GM19240 (cell line): ENCODE measurements around the gene KCNJ10.

Experiments
- DNase-seq: peaks from one replicate; pipeline ENCODE4 v3.0.0; 2011; ENCODE audit warnings: low spot score; ENCODE audit not compliant: insufficient read length

Gene KCNJ10

DNA sequence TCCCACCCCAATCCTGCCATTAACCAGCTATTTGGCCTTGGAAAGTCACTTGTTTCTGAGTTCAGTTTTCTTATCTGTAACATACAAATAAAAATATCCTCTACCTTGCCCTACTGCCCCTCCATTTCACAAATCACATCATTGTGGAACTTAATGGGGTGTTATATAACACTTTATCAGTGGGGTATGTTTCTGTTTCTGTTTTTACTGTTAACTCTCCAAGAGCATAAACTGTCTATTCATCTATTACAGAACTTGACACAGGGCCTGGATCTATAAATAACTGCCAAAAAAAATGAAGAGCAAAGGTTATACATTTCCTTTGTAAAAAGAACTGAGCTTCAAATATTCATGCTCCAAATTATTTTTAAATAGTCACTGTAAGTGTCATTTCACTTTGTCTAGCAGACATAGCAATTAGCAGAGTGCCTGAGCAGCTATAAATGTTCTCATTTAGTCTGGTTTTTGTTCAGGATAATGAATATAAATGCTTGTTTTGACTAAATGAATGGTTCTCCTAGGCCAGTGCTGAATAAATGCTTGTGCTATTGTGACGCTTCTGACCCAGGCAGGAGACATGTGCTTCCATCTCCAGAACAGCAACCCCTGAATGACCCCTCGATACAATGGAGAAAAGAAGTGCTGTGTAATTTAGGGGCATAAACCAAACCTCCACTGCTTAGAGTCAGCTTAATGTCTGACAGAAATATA lies 45.6 kb downstream of the KCNJ10 start:
- DNase-seq: no peak

DNA sequence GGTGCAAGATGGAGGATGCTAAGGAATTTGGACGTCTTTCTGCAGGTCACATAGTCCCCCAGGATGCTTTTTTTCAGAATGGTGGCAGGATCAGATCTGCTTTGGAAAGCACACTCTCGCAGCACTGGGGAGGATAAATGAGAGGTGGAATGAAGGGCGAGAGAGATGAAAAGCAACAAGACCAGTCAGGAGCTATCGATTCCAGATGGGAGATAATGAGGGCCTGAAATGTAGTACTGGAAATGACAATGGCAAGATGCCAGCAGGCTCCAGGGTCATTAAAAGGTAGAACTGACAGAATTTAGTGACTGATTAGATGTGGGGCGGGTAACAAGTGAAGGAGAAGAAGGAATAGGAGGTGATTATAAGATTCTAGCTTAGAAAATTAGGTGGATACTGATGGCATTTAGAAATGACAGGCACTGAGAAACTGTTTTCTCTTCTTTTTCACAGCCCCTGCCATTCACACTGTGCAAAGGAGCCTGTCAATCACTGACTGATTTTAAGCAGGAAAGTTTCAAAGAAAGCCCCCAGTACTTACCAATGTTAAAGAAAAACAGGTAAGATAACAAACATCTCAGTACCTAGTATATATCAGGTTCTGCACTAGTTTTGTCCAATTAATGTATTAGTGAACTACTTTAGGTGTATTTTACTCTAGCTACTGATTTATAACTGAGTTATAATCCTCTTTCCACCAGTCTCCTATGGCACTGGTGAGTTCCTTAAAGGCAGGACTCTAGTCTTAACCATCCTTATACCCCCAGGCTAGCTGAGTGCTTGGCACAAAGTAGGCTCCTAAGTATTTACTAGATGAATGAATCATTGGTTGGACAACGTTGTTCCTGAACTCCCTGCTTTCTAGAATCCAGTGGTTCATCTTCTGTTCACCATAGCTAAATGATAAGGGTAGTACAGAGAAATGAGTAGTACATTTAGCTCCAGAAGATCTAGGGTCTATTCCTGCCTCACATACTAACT lies 47.3 kb downstream of the KCNJ10 start:
- no peak for DNase-seq

DNA sequence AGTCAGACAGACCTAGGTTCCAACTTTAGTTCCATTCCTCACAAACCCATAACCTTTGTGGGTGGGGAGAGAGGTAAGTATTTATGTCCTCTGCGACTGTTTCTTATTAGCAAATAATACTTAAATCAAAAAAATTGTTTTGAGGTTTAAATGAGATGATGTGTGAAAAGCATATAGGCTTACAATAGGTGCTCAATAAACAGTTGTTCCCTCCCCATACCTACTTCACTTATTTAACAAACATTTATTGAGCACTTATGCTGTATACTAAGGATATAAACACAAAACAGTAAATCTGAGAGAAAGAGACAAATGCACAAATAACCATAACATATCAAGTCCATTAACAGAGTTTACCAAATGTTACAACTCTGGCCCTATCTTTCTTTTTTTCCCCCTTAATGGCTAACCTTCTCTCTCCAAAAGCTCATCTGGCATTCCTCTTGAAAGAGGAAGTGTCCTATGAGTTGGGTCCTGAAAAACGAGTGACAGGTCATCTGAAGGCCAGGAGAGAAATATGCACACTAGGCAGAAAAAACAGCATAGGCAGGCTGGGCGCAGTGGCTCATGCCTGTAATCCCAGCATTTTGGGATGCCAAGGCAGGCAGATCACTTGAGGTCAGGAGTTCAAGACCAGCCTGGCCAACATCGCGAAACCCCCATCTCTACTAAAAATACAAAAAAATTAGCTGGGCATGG lies 48.4 kb downstream of the KCNJ10 start:
- no peak for DNase-seq

DNA sequence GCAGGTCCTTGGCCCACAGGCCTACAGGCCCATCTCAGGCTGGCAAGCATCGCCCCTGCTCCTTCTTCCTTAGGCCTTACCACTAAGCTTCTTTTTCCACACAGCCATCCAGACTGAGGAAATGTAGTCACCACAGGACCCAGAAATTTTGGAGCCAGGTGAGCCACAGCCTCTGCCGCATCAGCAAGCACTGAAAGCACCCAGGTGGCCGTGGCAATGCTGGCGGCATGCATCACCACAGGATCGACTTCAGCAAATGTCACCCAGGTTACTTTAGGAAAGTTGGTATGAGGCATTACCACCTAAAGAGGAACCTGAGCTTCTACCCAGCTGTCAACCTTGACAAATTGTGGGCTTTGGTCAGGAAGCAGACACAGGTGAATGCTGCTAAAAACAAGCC lies 49.8 kb downstream of the KCNJ10 start:
- no peak for DNase-seq

DNA sequence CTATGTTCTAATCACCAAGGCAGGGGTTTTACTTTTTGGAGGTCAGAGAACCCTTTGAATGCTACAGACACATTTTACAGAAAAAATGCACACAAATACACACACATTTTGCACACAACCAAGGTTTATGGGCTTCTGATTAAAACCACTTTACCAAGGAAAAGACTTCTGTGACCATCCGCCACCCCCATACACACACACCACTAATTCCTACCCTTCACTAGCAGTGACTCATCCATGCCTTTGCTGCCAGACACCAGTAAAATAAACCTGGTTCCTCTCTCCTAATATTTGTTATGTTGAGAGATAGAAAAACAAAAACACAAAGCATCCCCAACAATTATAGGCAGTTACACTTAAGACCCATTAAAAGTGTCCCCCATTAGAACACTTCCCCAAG lies 51.1 kb downstream of the KCNJ10 start:
- DNase-seq: no peak

DNA sequence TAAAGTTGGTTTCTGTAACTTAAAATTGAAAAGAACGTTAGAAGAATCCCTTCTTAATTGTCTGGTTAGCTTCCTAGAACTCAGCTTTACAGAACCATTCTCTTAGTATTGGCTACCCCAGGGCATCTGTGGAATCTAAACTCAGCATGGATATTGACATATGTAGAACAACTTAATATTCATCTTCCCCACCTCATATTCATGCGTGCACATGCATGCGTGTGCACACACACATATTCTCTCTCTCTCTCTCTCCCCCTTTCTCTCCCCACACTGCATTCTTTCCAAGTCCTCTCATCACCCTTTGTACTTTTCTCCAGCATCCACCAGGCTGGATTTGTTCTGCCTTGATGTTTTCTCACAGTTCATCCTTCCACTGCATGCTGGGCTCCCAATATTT lies 51.6 kb downstream of the KCNJ10 start:
- no peak for DNase-seq

DNA sequence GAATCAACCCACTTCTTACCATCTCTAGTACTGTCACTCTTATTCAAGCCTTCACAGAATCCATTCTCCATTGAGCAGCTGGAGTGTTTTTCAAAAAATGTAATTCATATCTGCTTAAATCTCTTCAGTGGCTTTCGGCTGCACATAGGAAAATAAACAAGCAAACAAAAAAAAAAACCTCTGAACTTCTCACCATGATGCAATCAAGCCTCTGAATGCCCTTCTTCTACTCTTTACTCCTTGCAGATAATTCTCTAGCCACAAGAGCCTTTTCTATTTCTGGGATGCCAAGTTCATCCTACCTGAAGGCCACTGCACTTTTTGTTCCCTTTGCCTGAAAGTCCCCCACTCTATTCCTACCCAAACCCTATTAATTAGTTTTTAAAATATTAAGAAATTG lies 52.4 kb downstream of the KCNJ10 start:
- no peak for DNase-seq

DNA sequence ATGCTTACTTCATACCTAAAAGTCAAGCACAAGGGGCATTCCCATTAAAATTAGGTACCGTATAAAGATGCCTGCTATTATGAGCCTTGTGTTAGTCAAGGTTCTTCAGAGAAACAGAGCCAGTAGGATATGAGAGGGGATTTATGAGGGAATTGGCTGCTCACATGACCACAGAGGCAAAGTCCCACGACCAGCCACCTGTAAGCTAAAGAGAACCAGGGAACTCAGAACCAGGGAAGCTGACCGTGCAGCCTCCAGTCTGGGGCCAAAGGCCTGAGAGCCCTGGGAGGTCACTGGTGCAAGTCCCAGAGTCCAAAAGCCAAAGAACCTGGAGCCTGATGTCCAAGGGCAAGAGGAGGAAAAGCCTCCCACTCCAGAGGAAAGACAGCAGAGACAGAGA lies 58.2 kb downstream of the KCNJ10 start:
- DNase-seq: no peak

DNA sequence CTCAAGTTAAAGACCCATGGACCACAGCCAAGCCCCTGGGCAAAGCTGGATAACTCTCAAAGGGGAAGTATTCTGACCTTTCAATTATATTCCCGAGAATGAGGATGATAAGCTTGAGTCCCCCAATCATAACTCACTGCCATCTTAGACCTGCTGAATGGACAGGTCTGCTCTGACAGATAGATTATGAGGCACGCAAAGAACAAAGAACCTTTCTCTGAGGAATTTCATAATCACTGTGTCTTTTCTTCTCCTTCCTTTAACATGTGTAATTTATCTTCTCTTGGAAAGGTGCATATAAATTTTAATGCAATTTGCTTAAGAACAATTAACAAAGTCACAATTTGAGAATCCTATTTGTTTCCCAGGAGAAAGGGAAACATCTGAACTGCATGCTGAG lies 60.2 kb downstream of the KCNJ10 start:
- DNase-seq: no peak

DNA sequence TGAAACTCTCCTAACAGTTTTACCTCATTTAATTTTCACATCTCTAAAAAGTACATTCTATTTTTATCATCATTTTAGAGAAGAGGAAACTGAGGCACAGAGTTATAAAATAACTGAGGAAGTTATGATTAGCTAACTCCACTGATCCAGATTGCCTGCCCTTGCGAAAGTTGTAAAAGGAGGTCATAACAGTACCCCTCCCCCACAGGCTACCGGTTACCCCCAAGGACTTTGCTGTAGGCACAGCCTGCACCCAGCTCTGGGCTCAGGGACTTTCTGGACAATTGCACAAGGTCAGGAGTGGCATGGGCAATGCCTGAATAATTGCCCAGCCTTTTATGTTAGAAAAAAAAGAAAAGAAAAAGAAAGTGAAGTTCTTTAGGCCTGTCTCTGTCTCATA lies 60.9 kb downstream of the KCNJ10 start:
- DNase-seq: no peak

DNA sequence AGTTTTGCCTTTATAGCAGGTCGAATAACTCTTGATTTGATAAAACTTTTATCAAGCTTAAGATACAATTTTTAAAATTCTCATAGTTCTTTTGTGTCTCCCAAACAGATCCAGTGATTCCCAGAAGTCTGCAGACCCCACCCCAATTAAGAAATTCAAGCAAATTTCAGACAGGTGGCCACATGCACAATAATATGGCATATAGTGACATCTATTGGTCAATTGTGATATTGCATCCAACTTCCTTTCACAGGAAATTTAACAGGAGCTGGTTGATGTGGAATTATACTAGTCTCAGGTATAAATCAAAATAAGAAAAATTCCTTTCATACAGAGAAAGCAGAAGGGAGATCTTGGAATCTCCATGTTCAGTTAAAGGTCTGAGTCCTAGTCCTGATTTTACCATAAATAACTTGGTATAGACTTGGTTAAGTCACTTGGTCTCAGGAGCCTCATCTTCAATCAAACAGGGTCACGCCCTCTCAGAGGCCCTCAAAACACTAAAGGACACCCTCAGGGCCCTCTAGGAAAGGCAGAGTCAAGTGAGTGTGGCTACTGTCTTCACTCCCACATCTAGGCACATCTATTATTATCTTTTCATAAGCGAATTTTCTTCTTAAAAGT lies 62.3 kb downstream of the KCNJ10 start:
- no peak for DNase-seq

DNA sequence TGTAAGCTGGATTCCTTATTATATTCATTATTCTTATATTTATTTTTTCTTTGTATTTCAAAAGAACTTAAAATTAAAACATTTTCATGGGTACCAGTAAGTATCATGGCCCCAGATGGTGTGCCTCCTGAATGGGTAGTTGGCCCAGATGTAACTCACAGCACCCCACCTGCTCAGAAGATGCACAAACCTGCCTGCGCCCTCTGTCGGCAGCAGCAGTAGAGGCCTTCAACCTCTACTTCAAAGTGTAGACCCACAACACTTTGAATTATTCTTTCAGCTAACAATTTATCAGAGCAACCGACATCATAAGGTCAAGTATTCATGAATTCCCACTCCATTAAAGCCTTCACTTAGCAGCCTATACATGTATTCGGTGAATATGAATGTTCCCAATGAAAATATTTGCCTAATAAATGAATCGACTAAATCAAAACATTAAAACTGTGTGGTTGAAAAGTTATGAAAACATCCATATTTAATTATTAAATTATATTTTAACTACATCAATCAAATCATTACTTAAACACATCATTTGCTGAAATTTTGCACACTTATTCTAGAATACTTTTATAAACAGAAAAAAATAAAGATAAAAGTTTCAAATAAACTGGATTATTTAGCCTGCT lies 63.5 kb downstream of the KCNJ10 start:
- DNase-seq: peak; percentile 64

DNA sequence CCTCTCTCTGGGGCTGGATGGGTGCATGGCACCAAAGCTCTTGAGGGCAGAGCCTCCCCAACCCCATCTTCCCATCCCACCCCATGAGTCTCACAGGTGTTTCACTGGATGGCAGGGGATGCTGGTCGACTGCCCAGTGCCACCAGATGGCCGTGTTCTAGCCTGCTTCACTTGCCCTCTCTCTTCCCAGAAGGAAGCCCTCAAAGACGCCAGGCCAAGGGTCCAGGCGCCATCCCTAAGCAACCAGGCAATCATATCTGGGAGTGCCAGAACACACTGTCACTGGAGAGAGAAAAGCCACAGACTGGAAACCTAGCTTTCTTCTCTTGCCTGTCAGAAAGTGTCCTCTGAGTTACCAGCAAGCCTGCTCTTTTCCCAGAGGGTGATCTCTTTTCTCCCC lies 64.9 kb downstream of the KCNJ10 start:
- DNase-seq: no peak

DNA sequence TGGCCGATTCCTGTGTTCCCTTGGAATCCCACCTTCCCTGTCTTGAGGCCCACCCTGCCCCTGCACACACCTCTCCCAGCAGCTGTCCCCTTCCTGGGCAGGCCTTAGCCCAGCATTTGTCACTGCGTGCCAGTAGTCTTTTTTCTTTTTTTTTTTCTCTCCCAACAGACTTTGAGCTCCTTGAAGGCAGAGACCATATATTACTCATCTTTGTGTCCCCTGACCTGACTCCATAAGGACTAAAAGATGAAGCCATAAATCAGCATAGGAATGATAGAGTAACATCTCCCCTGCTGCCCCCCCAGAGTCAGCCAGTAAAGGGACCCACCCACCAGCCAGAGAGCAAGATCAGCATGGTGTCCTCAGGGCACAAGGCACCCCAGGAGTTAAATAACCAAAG lies 65.5 kb downstream of the KCNJ10 start:
- DNase-seq: no peak

DNA sequence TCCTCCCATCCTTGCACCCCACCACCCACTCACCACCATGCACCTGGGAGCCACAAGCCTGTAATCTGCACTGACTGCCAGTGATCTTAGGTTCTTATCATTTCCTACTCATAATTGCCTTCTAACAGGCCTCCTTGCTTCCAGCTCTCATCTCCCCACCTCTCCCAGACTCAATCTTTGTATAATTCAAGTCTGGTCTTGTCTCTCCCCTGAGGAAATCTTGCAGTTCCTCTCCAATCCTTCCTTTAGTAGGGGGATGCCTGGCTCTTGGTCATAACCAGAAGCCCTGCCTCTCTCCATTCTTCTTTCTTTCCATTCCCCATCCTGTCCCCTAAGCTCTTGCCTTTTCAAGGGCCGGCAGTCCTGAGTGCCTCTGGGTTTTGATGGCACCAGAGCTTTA lies 66.0 kb downstream of the KCNJ10 start:
- no peak for DNase-seq

DNA sequence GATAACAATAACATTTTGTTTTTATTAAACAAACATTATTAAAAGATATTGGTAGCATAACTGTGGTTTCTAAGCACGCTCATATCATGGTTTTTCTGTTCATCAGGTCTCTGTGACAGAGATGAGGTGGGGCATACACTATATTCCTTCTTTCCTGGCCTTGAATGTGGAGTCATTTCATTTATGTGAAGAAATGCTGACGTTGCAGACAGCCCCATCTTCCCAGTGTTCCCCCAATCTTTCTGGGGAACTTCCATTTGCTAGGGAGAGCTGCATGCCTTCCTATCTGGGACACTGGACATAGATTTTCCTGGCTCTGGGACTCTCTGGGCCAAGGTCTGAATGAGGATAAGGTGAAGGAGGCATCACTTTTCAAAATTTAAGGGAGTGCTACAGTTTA lies 68.5 kb downstream of the KCNJ10 start:
- DNase-seq: no peak

DNA sequence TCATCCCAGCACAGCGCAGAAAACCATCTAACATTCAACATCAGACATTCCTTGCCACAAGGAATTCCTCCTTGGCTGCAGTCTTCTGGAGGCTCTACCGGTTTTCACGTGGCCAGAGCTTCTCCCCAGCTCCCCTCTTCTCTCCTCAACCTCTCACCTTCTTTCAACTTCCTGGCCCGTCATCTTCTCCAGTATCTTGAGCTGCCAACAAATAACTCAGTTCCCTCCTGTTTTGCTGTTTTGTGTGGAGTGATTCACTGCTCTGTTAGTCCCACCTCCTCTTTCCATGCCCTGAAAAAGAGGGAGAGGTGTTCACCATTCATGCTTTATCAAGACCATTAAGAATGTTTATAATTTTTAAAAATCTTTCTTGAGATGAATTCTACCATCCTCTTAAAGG lies 70.8 kb downstream of the KCNJ10 start:
- DNase-seq: no peak

DNA sequence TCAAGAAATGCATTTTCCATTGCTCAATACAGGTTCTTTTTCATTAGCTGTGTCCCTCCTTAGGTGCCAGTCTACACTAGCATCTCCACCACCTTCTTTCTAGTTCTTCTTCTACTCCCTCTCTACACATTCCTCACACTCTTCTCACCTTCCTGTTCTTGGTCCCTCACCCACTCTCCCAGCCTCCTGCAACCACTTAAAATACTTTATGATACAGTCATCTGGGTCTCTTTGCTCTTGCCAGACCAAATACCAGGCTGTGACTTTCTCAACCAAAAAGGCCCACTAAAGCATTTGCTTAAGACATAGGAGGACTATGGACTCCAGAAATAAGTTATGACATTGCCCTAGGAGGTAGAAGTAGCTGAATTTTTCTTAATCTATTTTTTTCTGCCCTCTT lies 73.3 kb downstream of the KCNJ10 start:
- no peak for DNase-seq

DNA sequence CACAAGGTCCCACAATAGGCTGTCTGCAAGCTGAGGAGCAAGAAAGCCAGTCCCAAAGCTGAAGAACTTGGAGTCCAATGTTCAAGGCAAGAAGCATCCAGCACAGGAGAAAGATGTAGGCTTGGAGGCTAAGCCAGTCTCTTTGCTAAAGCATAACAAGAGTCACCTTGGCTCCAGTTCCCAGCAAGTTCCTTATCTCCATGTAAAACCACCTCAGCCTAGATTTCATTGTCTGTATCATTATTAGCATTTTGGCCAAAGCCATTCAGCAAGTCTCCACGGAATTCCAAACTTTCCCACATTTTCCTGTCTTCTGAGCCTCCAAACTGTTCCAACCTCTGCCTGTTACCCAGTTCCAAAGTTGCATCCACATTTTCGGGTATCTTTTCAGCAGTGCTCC lies 75.1 kb downstream of the KCNJ10 start:
- no peak for DNase-seq

DNA sequence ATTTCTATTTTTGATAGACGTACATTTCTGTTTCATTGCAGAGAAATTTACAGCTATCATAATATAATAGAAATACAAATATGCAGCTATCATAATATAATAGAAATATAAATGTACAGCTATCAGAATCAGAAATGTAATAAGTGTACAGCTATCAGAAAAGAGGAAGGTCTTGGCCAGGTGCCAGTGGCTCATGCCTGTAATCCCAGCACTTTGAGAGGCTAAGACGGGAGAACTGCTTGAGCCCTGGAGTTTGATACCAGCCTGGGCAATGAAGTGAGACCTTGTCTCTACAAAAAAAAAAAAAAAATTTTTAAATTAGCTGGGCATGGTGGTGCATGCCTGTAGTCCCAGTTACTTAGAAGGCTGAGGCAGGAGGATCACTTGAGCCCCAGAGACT lies 76.0 kb downstream of the KCNJ10 start:
- DNase-seq: no peak

DNA sequence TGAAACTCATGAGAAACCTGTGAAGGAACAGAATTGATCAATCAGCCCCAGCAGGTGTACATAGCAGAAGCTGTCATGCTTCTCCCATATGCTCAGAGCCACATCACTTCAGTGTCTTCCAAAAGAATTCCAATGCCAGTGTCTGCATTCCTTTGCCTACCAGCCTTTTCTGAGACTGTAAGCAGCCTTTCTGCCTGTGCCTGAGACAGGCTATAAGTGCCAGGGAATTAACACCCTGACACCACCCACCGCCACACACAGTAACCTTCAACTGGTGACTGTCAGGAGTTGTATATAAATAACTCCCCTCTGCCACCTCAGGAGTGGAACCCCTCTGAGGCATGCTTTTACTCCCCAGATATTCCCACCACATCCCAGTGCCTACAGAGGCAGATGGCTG lies 77.8 kb downstream of the KCNJ10 start:
- DNase-seq: no peak
